Measurements from ENCODE around the gene ABCB6.

The ABCB6 gene

GRCh38 chr2:219186754-219187456, 31.9 kb downstream of the ABCB6 start:
- H3K9me3 Mint-ChIP-seq: no peaks in the 10 kb centered on the region
- ATAC-seq (peak; percentile 94), DNase-seq (peak in 1 of 2 donors; percentile 54)
- H3K4me1 Mint-ChIP-seq: peaks cover 37% of the 10 kb centered on the region
- peak overlapping the region; percentile 4 to 90 for H3K27ac Mint-ChIP-seq
- peak overlapping the region in 1 of 2 donors; percentile 41 for H3K4me3 Mint-ChIP-seq
- no peaks in the 10 kb centered on the region for H3K27me3 Mint-ChIP-seq

- Mint-ChIP-seq H3K4me3 (no peak overlapping the region), H3K4me1 (peaks cover 65% of the 10 kb centered on the region), H3K27ac (no peak overlapping the region), H3K27me3 (no peaks in the 10 kb centered on the region), H3K9me3 (no peaks in the 10 kb centered on the region)
- DNase-seq (no peak), ATAC-seq (no peak)
Observed at GRCh38 chr2:219184121-219184520, 34.6 kb downstream of the ABCB6 start.

- H3K27me3 Mint-ChIP-seq: no peaks in the 10 kb centered on the region
- no peaks in the 10 kb centered on the region for H3K9me3 Mint-ChIP-seq
- H3K4me3 Mint-ChIP-seq: peak overlapping the region in 1 of 2 donors; percentile 16
- peak overlapping the region; percentile 62 to 92 for H3K27ac Mint-ChIP-seq
- H3K4me1 Mint-ChIP-seq: peaks cover 67% of the 10 kb centered on the region
- no peak for ATAC-seq
- no peak for DNase-seq
Observed at GRCh38 chr2:219183151-219183772, 35.5 kb downstream of the ABCB6 start.

GRCh38 chr2:219182331-219183150, 36.2 kb downstream of the ABCB6 start:
- ATAC-seq (peak; percentile 51), DNase-seq (peak in 1 of 2 donors; percentile 43)
- H3K4me1 Mint-ChIP-seq: peaks cover 66% of the 10 kb centered on the region
- no peaks in the 10 kb centered on the region for H3K27me3 Mint-ChIP-seq
- H3K9me3 Mint-ChIP-seq: no peaks in the 10 kb centered on the region
- H3K27ac Mint-ChIP-seq: peak overlapping the region; percentile 62 to 92
- peak overlapping the region; percentile 11 to 16 for H3K4me3 Mint-ChIP-seq

GRCh38 chr2:219181531-219181930, 37.2 kb downstream of the ABCB6 start:
- Mint-ChIP-seq H3K4me3 (peak overlapping the region in 1 of 2 donors; percentile 24), H3K27me3 (no peaks in the 10 kb centered on the region), H3K27ac (peak overlapping the region; percentile 83 to 86), H3K4me1 (peaks cover 55% of the 10 kb centered on the region), H3K9me3 (no peaks in the 10 kb centered on the region)
- DNase-seq: no peak
- no peak for ATAC-seq

- DNase-seq (no peak), ATAC-seq (no peak)
- Mint-ChIP-seq H3K27ac (no peak overlapping the region), H3K4me3 (no peak overlapping the region), H3K4me1 (peaks cover 50% of the 10 kb centered on the region), H3K9me3 (no peaks in the 10 kb centered on the region), H3K27me3 (no peaks in the 10 kb centered on the region)
Observed at GRCh38 chr2:219180961-219181360, 37.8 kb downstream of the ABCB6 start.

GRCh38 chr2:219179601-219180465, 38.9 kb downstream of the ABCB6 start:
- Mint-ChIP-seq H3K27me3 (no peaks in the 10 kb centered on the region), H3K4me1 (peaks cover 57% of the 10 kb centered on the region), H3K4me3 (peak overlapping the region; percentile 73 to 87), H3K9me3 (no peaks in the 10 kb centered on the region), H3K27ac (peak overlapping the region in 1 of 2 donors; percentile 7)
- DNase-seq: no peak
- no peak for ATAC-seq

GRCh38 chr2:219178377-219179175, 40.2 kb downstream of the ABCB6 start:
- no peaks in the 10 kb centered on the region for H3K27me3 Mint-ChIP-seq
- ATAC-seq (peak; percentile 2), DNase-seq (no peak)
- H3K4me1 Mint-ChIP-seq: peaks cover 68% of the 10 kb centered on the region
- H3K27ac Mint-ChIP-seq: peak overlapping the region; percentile 79 to 85
- H3K4me3 Mint-ChIP-seq: peak overlapping the region; percentile 73 to 87
- H3K9me3 Mint-ChIP-seq: no peaks in the 10 kb centered on the region

GRCh38 chr2:219177552-219178376, 41.0 kb downstream of the ABCB6 start, which contains the start of gene RETREG2:
RETREG2 (plus strand) TSS chr2:219178275; CDS start chr2:219178353, 78 bp downstream.
- DNase-seq (peak; percentile 79 to 80), ATAC-seq (peak; percentile 54)
- no peaks in the 10 kb centered on the region for H3K27me3 Mint-ChIP-seq
- peak within 1 kb of the TSS; percentile 97 for H3K4me3 Mint-ChIP-seq
- peak within 1 kb of the TSS; percentile 98 for H3K27ac Mint-ChIP-seq
- no peaks in the 10 kb centered on the region for H3K9me3 Mint-ChIP-seq
- peaks cover 60% of the 10 kb centered on the region for H3K4me1 Mint-ChIP-seq

GRCh38 chr2:219176818-219177551, 41.8 kb downstream of the ABCB6 start, which contains the start of gene CNPPD1:
CNPPD1 (minus strand) TSS chr2:219176925; CDS start chr2:219176828, 97 bp downstream.
- Mint-ChIP-seq H3K4me3 (peak within 1 kb of the TSS; percentile 97), H3K4me1 (peaks cover 60% of the 10 kb centered on the region), H3K27me3 (no peaks in the 10 kb centered on the region), H3K27ac (peak within 1 kb of the TSS; percentile 98), H3K9me3 (no peaks in the 10 kb centered on the region)
- DNase-seq (peak; percentile 90 to 93), ATAC-seq (peak; percentile 89)

- peaks cover 56% of the 10 kb centered on the region for H3K4me1 Mint-ChIP-seq
- DNase-seq: no peak
Observed at GRCh38 chr2:219175928-219176817, 42.6 kb downstream of the ABCB6 start.

GRCh38 chr2:219175486-219175885, 43.3 kb downstream of the ABCB6 start:
- Mint-ChIP-seq H3K27ac (peak overlapping the region; percentile 38 to 42), H3K4me1 (peaks cover 51% of the 10 kb centered on the region), H3K27me3 (no peaks in the 10 kb centered on the region), H3K4me3 (peak overlapping the region; percentile 97), H3K9me3 (no peaks in the 10 kb centered on the region)
- no peak for ATAC-seq
- no peak for DNase-seq

More at GRCh38 chr2:219175928-219176817, 42.6 kb downstream of the ABCB6 start:
- Mint-ChIP-seq H3K27me3 (no peaks in the 10 kb centered on the region), H3K9me3 (no peaks in the 10 kb centered on the region), H3K4me3 (peak overlapping the region; percentile 97), H3K27ac (peak overlapping the region; percentile 8 to 42)
- peak; percentile 46 for ATAC-seq

Measured in stimulated activated naive CD8-positive, alpha-beta T cell treated with anti-CD3 and anti-CD28 coated beads, Interleukin-15, amount 100 ng/mL, for 72 hours (primary cell).